Suprapubic skin (tissue), 4 donors: ENCODE results near the gene FARS2.

ENCODE experiments used
- CTCF ChIP-seq, 2 donors: fragments of 200-600 bp in 1 of 2; fragments of 450-650 bp in 1 of 2; sonication (generic) in 1 of 2; IDR thresholded peaks; one replicate each; pipeline ENCODE4 v1.5.1; 2016 to 2019; ENCODE audit warnings: antibody characterized with exemption in 2 of 2, mild to moderate bottlenecking in 1 of 2, moderate library complexity in 1 of 2
- POLR2A ChIP-seq, 2 donors: fragments of 450-650 bp; IDR thresholded peaks; one replicate each; pipeline ENCODE4 v1.6.1; 2017; ENCODE audit warnings: antibody characterized with exemption in 2 of 2, mild to moderate bottlenecking in 2 of 2, moderate library complexity in 2 of 2
- POLR2AphosphoS5 ChIP-seq, 3 donors: sonication (generic); formaldehyde crosslinking; IDR thresholded peaks; one replicate each; pipeline ENCODE4 v1.6.1; 2017; ENCODE audit warnings: antibody characterized with exemption in 3 of 3

- TF ChIP-seq POLR2AphosphoS5 (IDR thresholded peaks at IDR 0.05): no peak
- TF ChIP-seq POLR2A (IDR thresholded peaks at IDR 0.05): no peak
- TF ChIP-seq CTCF (IDR thresholded peaks at IDR 0.05): no peak
These were observed 521.7 kb downstream of the FARS2 start for GRCh38 chr6:5782783-5783547.
